Panc1 (cell line): ENCODE results near the gene PCGF3. TPM values are rescaled to one million over a fixed set of nuclear protein-coding genes. Genes with fewer than 3 reads are reported as not detected.

ENCODE experiments used
- ATAC-seq: fragments of 200-7000 bp; cut with Tn5 transposase; 2 replicates; pipeline ENCODE4 v1.9.1; 2020; ENCODE audit warnings: mild to moderate bottlenecking, moderate library complexity
- BruUV-seq: library from RNA; stranded (reverse); fragments of 400-500 nt; replicated peaks from 2 replicates; lab custom pipeline; 2021; lab: Mats Ljungman, UMichigan
- CTCF ChIA-PET: fragments of 300-600 bp; sonication (Branson Sonifier 250); formaldehyde crosslinking; loops from one replicate; lab custom pipeline; 2022; ENCODE audit warnings: antibody characterized with exemption; lab: Charles Lee
- POLR2A ChIA-PET: fragments of 300-600 bp; sonication (Branson Sonifier 250); formaldehyde crosslinking; loops from one replicate; lab custom pipeline; 2022; ENCODE audit warnings: antibody characterized with exemption; lab: Charles Lee
- DNase-seq: peaks from one replicate; pipeline ENCODE4 v3.0.0-alpha.2; 2010; ENCODE audit warnings: low read depth, low spot score
- H3K27ac ChIP-seq: 2 replicates; pipeline ENCODE4 v1.5.1; 2011; ENCODE audit warnings: mild to moderate bottlenecking, low read length, inconsistent platforms
- H3K27me3 ChIP-seq: fragments of 200-500 bp; sonication (Bioruptor generic); 2 replicates; pipeline ENCODE4 v1.6.0; 2014; ENCODE audit warnings: low read length, inconsistent platforms; ENCODE audit not compliant: control insufficient read depth, insufficient read depth
- H3K36me3 ChIP-seq: fragments of 200-500 bp; sonication (Bioruptor generic); 2 replicates; pipeline ENCODE4 v1.5.1; 2014; ENCODE audit warnings: inconsistent platforms, mild to moderate bottlenecking, low read length, moderate library complexity; ENCODE audit not compliant: control insufficient read depth, insufficient read depth
- H3K4me1 ChIP-seq: 2 replicates; pipeline ENCODE4 v1.5.1; 2011; ENCODE audit warnings: inconsistent platforms, mild to moderate bottlenecking, low read length, moderate library complexity; ENCODE audit not compliant: control insufficient read depth, insufficient read depth
- H3K4me3 ChIP-seq, 2 experiments: 2 replicates each; pipeline ENCODE4 v1.5.1; 2011 to 2012; ENCODE audit warnings: low read depth in 2 of 2, low read length in 2 of 2, mild to moderate bottlenecking in 2 of 2, inconsistent platforms in 1 of 2, moderate library complexity in 1 of 2
- H3K9me3 ChIP-seq: fragments of 200-500 bp; sonication (Bioruptor generic); 2 replicates; pipeline ENCODE4 v1.5.1; 2014; ENCODE audit warnings: low read depth, mild to moderate bottlenecking, inconsistent platforms, low read length, moderate library complexity; ENCODE audit not compliant: control insufficient read depth, insufficient read depth
- POLR2AphosphoS5 ChIP-seq: IDR thresholded peaks from 2 replicates; pipeline ENCODE4 v1.6.1; 2012; ENCODE audit warnings: mild to moderate bottlenecking, low read depth, low read length, moderate library complexity
- REST ChIP-seq, 2 experiments: IDR thresholded peaks; 2 replicates each; pipeline ENCODE4 v1.6.1; 2011 to 2012; ENCODE audit warnings: low read depth in 2 of 2, control low read depth in 1 of 2, low read length in 1 of 2, mild to moderate bottlenecking in 1 of 2, moderate library complexity in 1 of 2; ENCODE audit not compliant: insufficient read depth in 1 of 2
- SIN3A ChIP-seq: IDR thresholded peaks from 2 replicates; pipeline ENCODE4 v1.6.1; 2012; ENCODE audit warnings: low read depth, mild to moderate bottlenecking, low read length, moderate library complexity, borderline replicate concordance; ENCODE audit not compliant: insufficient read depth
- TCF7L2 ChIP-seq: IDR thresholded peaks from 2 replicates; pipeline ENCODE4 v1.6.1; 2011; ENCODE audit warnings: mild to moderate bottlenecking, low read depth, low read length, inconsistent platforms
- in situ Hi-C: cut with HindIII; loops from 2 replicates; pipeline ENCODE4 v1.10.0; 2016; ENCODE audit warnings: low sequenced_read_pairs, low pct_unique_long_range_greater_than_20kb
- intact Hi-C: fragments of 100-400 bp; cut with micrococcal nuclease; formaldehyde crosslinking; loops from one replicate; pipeline ENCODE4 v1.10.0; 2022; ENCODE audit not compliant: unreplicated experiment
- total RNA-seq: library from RNA; stranded (reverse); gene quantifications from one replicate; pipeline ENCODE4 v1.2.1, GENCODE V29; 2021; ENCODE audit not compliant: unreplicated experiment
- TF ChIP-seq, protein P1 (sequence below): fragments of 450-650 bp; IDR thresholded peaks from 2 replicates; pipeline ENCODE4 v1.5.1; 2017; ENCODE audit warnings: mild to moderate bottlenecking

The PCGF3 gene
- total RNA-seq, 1 experiment from 2014 or later: 44.6 TPM

GRCh38 chr4:761739-762138 lies 56.1 kb downstream of the PCGF3 start:
- DNase-seq: no peak
- TF ChIP-seq POLR2AphosphoS5: no peak
- TF ChIP-seq SIN3A: no peak
- TF ChIP-seq, protein P1, sequence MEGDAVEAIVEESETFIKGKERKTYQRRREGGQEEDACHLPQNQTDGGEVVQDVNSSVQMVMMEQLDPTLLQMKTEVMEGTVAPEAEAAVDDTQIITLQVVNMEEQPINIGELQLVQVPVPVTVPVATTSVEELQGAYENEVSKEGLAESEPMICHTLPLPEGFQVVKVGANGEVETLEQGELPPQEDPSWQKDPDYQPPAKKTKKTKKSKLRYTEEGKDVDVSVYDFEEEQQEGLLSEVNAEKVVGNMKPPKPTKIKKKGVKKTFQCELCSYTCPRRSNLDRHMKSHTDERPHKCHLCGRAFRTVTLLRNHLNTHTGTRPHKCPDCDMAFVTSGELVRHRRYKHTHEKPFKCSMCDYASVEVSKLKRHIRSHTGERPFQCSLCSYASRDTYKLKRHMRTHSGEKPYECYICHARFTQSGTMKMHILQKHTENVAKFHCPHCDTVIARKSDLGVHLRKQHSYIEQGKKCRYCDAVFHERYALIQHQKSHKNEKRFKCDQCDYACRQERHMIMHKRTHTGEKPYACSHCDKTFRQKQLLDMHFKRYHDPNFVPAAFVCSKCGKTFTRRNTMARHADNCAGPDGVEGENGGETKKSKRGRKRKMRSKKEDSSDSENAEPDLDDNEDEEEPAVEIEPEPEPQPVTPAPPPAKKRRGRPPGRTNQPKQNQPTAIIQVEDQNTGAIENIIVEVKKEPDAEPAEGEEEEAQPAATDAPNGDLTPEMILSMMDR: no peak
- no peak for TF ChIP-seq REST (IDR thresholded peaks at IDR 0.05; ENCODE audit: insufficient read depth in 1 of 2, low read depth in 2 of 2, low read length in 1 of 2)
- no peak for TF ChIP-seq TCF7L2
- Histone ChIP-seq H3K36me3 (no peaks in the 10 kb centered on the region), H3K4me3 (no peak overlapping the region), H3K9me3 (no peaks in the 10 kb centered on the region), H3K4me1 (peaks cover 15% of the 10 kb centered on the region), H3K27me3 (no peaks in the 10 kb centered on the region), H3K27ac (no peak overlapping the region)
- ChIA-PET CTCF (no interaction called here), POLR2A (no interaction called here)
- BruUV-seq: no TSS peak
- intact Hi-C loops (no loop called here), in situ Hi-C loops (no loop called here)
- ATAC-seq: no peak

GRCh38 chr4:762211-763190 lies 56.9 kb downstream of the PCGF3 start:
- BruUV-seq: no TSS peak
- Histone ChIP-seq H3K9me3 (no peaks in the 10 kb centered on the region), H3K4me3 (no peak overlapping the region), H3K27me3 (no peaks in the 10 kb centered on the region), H3K36me3 (no peaks in the 10 kb centered on the region), H3K4me1 (peaks cover 22% of the 10 kb centered on the region), H3K27ac (no peak overlapping the region)
- POLR2A ChIA-PET: no interaction called here
- DNase-seq (no peak), ATAC-seq (no peak)
- TF ChIP-seq POLR2AphosphoS5 (no peak), TCF7L2 (no peak), SIN3A (no peak), REST (IDR thresholded peaks at IDR 0.05; ENCODE audit: insufficient read depth in 1 of 2, low read depth in 2 of 2, low read length in 1 of 2) (no peak)
- TF ChIP-seq, protein P1: no peak; the same call in 1 of the 2 replicates
- intact Hi-C loops: no loop called here
- in situ Hi-C loops: no loop called here
- CTCF ChIA-PET: no interaction called here
